SK-N-SH (cell line): ENCODE results near the gene DHRSX. TPM values are rescaled to one million over a fixed set of nuclear protein-coding genes. Genes with fewer than 3 reads are reported as not detected.

Source experiments
- CTCF ChIA-PET: fragments of 300-600, 350-600 bp; formaldehyde crosslinking; extraction: SDS; loops from one replicate; lab custom pipeline; 2021; lab: Yijun Ruan, JAX
- POLR2A ChIA-PET: fragments of 350-600 bp; sonication (Branson Sonifier 250); formaldehyde crosslinking; extraction: SDS; loops from one replicate; lab custom pipeline; 2020; ENCODE audit warnings: antibody characterized with exemption, inconsistent platforms; lab: Yijun Ruan, JAX
- DNase-seq: peaks from one replicate; pipeline ENCODE4 v3.0.0; 2012
- H2AFZ ChIP-seq: fragments of 200-600 bp; sonication (generic); 2 replicates; pipeline ENCODE4 v1.8.1; 2016; ENCODE audit warnings: antibody characterized with exemption, mild to moderate bottlenecking, low read depth
- H3F3A ChIP-seq: fragments of 200-600 bp; sonication (generic); replicated peaks from 2 replicates; pipeline ENCODE3; 2016; ENCODE audit warnings: antibody characterized with exemption, mild to moderate bottlenecking; ENCODE audit not compliant: insufficient read depth
- H3K27ac ChIP-seq, 2 experiments: fragments of 200-500 bp in 1 of 2; fragments of 200-600 bp in 1 of 2; sonication (Bioruptor generic) in 1 of 2; sonication (generic), shearing (Covaris generic) in 1 of 2; 2 replicates each; pipeline versions ENCODE4 v1.5.1 to v1.6.1; 2014 to 2016; ENCODE audit warnings: low read depth in 2 of 2, inconsistent platforms in 1 of 2, low read length in 1 of 2, mild to moderate bottlenecking in 1 of 2, mixed read lengths in 1 of 2
- H3K27me3 ChIP-seq: fragments of 200-600 bp; sonication (generic), shearing (Covaris generic); 2 replicates; pipeline ENCODE4 v1.6.1; 2016; ENCODE audit warnings: mixed run types; ENCODE audit not compliant: insufficient read depth
- H3K36me3 ChIP-seq, 2 experiments: fragments of 200-500 bp in 1 of 2; fragments of 200-600 bp in 1 of 2; sonication (Bioruptor generic) in 1 of 2; sonication (generic) in 1 of 2; replicated peaks in 1 of 2; 2 replicates each; pipeline versions ENCODE3 to v1.5.1; 2014 to 2016; ENCODE audit warnings: low read length in 1 of 2, mild to moderate bottlenecking in 1 of 2; ENCODE audit not compliant: insufficient read depth in 2 of 2, control insufficient read depth in 1 of 2
- H3K4me1 ChIP-seq, 2 experiments: fragments of 200-500 bp in 1 of 2; fragments of 200-600 bp in 1 of 2; sonication (Bioruptor generic) in 1 of 2; sonication (generic), shearing (Covaris generic) in 1 of 2; 2 replicates each; pipeline versions ENCODE4 v1.5.1 to v1.6.1; 2014 to 2016; ENCODE audit warnings: low read depth in 1 of 2, low read length in 1 of 2, mixed run types in 1 of 2; ENCODE audit not compliant: insufficient read depth in 2 of 2, control insufficient read depth in 1 of 2
- H3K4me2 ChIP-seq: fragments of 200-600 bp; sonication (generic), shearing (Covaris generic); 2 replicates; pipeline ENCODE4 v1.6.1; 2017; ENCODE audit warnings: mixed run types
- H3K4me3 ChIP-seq, 2 experiments: fragments of 200-500 bp in 1 of 2; fragments of 200-600 bp in 1 of 2; sonication (Bioruptor generic) in 1 of 2; sonication (generic), shearing (Covaris generic) in 1 of 2; 2 replicates each; pipeline versions ENCODE4 v1.5.1 to v1.8.1; 2014 to 2016; ENCODE audit warnings: low read depth in 2 of 2, inconsistent platforms in 1 of 2, low read length in 1 of 2, mild to moderate bottlenecking in 1 of 2, mixed read lengths in 1 of 2, moderate library complexity in 1 of 2
- H3K79me2 ChIP-seq: fragments of 200-600 bp; sonication (generic); 2 replicates; pipeline ENCODE4 v1.8.1; 2017; ENCODE audit warnings: mild to moderate bottlenecking; ENCODE audit not compliant: insufficient read depth
- H3K9ac ChIP-seq: fragments of 200-600 bp; sonication (generic); 2 replicates; pipeline ENCODE4 v1.6.1; 2017; ENCODE audit warnings: mixed run types
- H3K9me2 ChIP-seq: fragments of 200-600 bp; sonication (generic); 2 replicates; pipeline ENCODE4 v1.6.1; 2017; ENCODE audit warnings: mixed run types
- H3K9me3 ChIP-seq: fragments of 200-600 bp; sonication (generic); 2 replicates; pipeline ENCODE4 v1.6.1; 2017; ENCODE audit warnings: mixed run types, mild to moderate bottlenecking, moderate library complexity
- H4K20me1 ChIP-seq: fragments of 200-600 bp; sonication (generic); 2 replicates; pipeline ENCODE4 v1.6.1; 2017; ENCODE audit warnings: mild to moderate bottlenecking, mixed run types; ENCODE audit not compliant: insufficient read depth
- ELF1 ChIP-seq: IDR thresholded peaks from 2 replicates; pipeline ENCODE4 v1.4.0; 2012
- EZH2phosphoT487 ChIP-seq: fragments of 200-600 bp; sonication (generic); IDR thresholded peaks from 2 replicates; pipeline ENCODE4 v1.6.1; 2017; ENCODE audit warnings: low read depth, mixed run types, mild to moderate bottlenecking, antibody characterized with exemption, moderate library complexity, borderline replicate concordance
- FOXJ3 ChIP-seq: sonication (generic); formaldehyde crosslinking; IDR thresholded peaks from 2 replicates; pipeline ENCODE4 v1.5.1; 2020; ENCODE audit warnings: mild to moderate bottlenecking, missing genetic modification reagents
- GABPA ChIP-seq: IDR thresholded peaks from 2 replicates; pipeline ENCODE4 v1.4.0; 2012; ENCODE audit warnings: low read depth, mild to moderate bottlenecking
- JUND ChIP-seq: IDR thresholded peaks from 2 replicates; pipeline ENCODE4 v1.4.0; 2012
- MEF2A ChIP-seq: IDR thresholded peaks from 2 replicates; pipeline ENCODE4 v1.4.0; 2012; ENCODE audit warnings: low read depth, borderline replicate concordance
- NFIC ChIP-seq: IDR thresholded peaks from 2 replicates; pipeline ENCODE4 v1.4.0; 2012; ENCODE audit warnings: borderline replicate concordance
- POLR2AphosphoS5 ChIP-seq: IDR thresholded peaks from 2 replicates; pipeline ENCODE4 v1.6.1; 2012; ENCODE audit warnings: low read depth, low read length
- RCOR1 ChIP-seq: fragments of 150-350 bp; IDR thresholded peaks from 2 replicates; pipeline ENCODE4 v1.6.1; 2017; ENCODE audit warnings: antibody characterized with exemption, low read length
- RFX5 ChIP-seq: IDR thresholded peaks from 2 replicates; pipeline ENCODE4 v1.6.1; 2012; ENCODE audit warnings: mild to moderate bottlenecking, improper control_type of control experiment, low read length
- SIN3A ChIP-seq: IDR thresholded peaks from 2 replicates; pipeline ENCODE4 v1.6.1; 2012; ENCODE audit warnings: low read depth, mild to moderate bottlenecking, low read length, moderate library complexity, borderline replicate concordance
- TAF1 ChIP-seq: IDR thresholded peaks from 2 replicates; pipeline ENCODE4 v1.6.1; 2012; ENCODE audit warnings: low read depth, mild to moderate bottlenecking, low read length, moderate library complexity, borderline replicate concordance
- TCF12 ChIP-seq: IDR thresholded peaks from 2 replicates; pipeline ENCODE4 v1.4.0; 2012
- TEAD4 ChIP-seq: IDR thresholded peaks from 2 replicates; pipeline ENCODE4 v1.4.0; 2012; ENCODE audit warnings: mild to moderate bottlenecking, borderline replicate concordance; ENCODE audit not compliant: insufficient read depth
- WGBS: methylation state at CpG from one replicate; pipeline ENCODE4 v1.1.6; 2017; ENCODE audit warnings: low lambda C conversion rate; 5-methylcytosine and 5-hydroxymethylcytosine counted together
- polyA plus RNA-seq, 3 experiments: library from polyadenylated mRNA; depleted of rRNA; stranded (reverse); fragments of >200 nt; gene quantifications; 2 replicates each; pipeline ENCODE4 v1.2.3, GENCODE V29; 2012
- TF ChIP-seq, protein P1 (sequence below): IDR thresholded peaks from 2 replicates; pipeline ENCODE4; 2012
- TF ChIP-seq, protein P2 (sequence below): IDR thresholded peaks from 2 replicates; pipeline ENCODE4 v1.4.0; 2012; ENCODE audit warnings: low read depth, borderline replicate concordance
- TF ChIP-seq, protein P3 (sequence below): fragments of 150-350 bp; IDR thresholded peaks from 2 replicates; pipeline ENCODE4 v1.6.1; 2016; ENCODE audit warnings: mild to moderate bottlenecking, low read depth, low read length
- TF ChIP-seq, protein P4 (sequence below): fragments of 150-350 bp; IDR thresholded peaks from 2 replicates; pipeline ENCODE4 v1.6.1; 2017; ENCODE audit warnings: antibody characterized with exemption, low read length, low read depth, borderline replicate concordance

The DHRSX gene
- polyA plus RNA-seq, 1 of the 3 experiments (the other 2 are of a cell fraction): 34.3 TPM

DNA sequence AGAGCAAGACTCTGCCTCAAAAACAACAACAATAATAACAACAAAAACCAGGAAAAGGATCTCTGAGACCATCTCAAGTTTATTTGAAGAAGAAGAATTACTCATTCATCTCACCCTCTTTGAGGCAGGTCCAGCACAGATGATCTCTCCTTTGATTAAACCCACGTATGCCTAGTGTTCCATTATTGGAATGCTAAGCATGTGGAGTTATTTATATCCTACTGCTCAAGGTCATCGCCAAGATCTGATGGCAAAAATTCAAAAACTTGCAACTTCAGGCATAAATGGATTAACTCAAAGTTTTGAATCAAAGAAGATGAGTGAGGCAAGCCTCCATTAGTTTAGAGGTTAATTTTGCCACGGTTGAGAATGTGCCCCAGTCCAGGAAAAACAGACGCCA is 184.2 kb downstream of the DHRSX start:
- Histone ChIP-seq H3K36me3 (no peaks in the 10 kb centered on the region), H3K79me2 (no peaks in the 10 kb centered on the region), H4K20me1 (no peaks in the 10 kb centered on the region), H3K9ac (no peak overlapping the region), H2AFZ (no peak overlapping the region), H3K9me2 (no peaks in the 10 kb centered on the region), H3K4me2 (no peak overlapping the region), H3K4me3 (no peak overlapping the region), H3K9me3 (no peaks in the 10 kb centered on the region), H3F3A (no peaks in the 10 kb centered on the region), H3K27ac (no peak overlapping the region), H3K4me1 (peaks cover 0 to 7% of the 10 kb centered on the region in 2 experiments; a peak in 1 of 4 replicates), H3K27me3 (no peaks in the 10 kb centered on the region)
- DNase-seq: no peak
- ChIA-PET CTCF (no interaction called here), POLR2A (no interaction called here)
- WGBS: 36% methylated on average over 4 of the region's 4 CpGs
- TF ChIP-seq TCF12: no peak
- peak; percentile 66; the same call in 1 of the 2 replicates for TF ChIP-seq MEF2A
- TF ChIP-seq, protein P1, sequence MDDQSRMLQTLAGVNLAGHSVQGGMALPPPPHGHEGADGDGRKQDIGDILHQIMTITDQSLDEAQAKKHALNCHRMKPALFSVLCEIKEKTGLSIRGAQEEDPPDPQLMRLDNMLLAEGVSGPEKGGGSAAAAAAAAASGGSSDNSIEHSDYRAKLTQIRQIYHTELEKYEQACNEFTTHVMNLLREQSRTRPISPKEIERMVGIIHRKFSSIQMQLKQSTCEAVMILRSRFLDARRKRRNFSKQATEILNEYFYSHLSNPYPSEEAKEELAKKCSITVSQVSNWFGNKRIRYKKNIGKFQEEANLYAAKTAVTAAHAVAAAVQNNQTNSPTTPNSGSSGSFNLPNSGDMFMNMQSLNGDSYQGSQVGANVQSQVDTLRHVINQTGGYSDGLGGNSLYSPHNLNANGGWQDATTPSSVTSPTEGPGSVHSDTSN: no peak
- no peak for TF ChIP-seq POLR2AphosphoS5
- no peak for TF ChIP-seq EZH2phosphoT487
- TF ChIP-seq, protein P2, sequence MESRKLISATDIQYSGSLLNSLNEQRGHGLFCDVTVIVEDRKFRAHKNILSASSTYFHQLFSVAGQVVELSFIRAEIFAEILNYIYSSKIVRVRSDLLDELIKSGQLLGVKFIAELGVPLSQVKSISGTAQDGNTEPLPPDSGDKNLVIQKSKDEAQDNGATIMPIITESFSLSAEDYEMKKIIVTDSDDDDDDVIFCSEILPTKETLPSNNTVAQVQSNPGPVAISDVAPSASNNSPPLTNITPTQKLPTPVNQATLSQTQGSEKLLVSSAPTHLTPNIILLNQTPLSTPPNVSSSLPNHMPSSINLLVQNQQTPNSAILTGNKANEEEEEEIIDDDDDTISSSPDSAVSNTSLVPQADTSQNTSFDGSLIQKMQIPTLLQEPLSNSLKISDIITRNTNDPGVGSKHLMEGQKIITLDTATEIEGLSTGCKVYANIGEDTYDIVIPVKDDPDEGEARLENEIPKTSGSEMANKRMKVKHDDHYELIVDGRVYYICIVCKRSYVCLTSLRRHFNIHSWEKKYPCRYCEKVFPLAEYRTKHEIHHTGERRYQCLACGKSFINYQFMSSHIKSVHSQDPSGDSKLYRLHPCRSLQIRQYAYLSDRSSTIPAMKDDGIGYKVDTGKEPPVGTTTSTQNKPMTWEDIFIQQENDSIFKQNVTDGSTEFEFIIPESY: no peak
- no peak for TF ChIP-seq RCOR1
- no peak for TF ChIP-seq ELF1
- no peak for TF ChIP-seq FOXJ3 (CRISPR knock-in tag)
- TF ChIP-seq, protein P3, sequence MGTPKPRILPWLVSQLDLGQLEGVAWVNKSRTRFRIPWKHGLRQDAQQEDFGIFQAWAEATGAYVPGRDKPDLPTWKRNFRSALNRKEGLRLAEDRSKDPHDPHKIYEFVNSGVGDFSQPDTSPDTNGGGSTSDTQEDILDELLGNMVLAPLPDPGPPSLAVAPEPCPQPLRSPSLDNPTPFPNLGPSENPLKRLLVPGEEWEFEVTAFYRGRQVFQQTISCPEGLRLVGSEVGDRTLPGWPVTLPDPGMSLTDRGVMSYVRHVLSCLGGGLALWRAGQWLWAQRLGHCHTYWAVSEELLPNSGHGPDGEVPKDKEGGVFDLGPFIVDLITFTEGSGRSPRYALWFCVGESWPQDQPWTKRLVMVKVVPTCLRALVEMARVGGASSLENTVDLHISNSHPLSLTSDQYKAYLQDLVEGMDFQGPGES: no peak
- no peak for TF ChIP-seq SIN3A
- TF ChIP-seq TAF1: no peak
- no peak for TF ChIP-seq JUND
- peak; percentile 10; the same call in 1 of the 2 replicates for TF ChIP-seq NFIC
- TF ChIP-seq TEAD4: no peak

DNA sequence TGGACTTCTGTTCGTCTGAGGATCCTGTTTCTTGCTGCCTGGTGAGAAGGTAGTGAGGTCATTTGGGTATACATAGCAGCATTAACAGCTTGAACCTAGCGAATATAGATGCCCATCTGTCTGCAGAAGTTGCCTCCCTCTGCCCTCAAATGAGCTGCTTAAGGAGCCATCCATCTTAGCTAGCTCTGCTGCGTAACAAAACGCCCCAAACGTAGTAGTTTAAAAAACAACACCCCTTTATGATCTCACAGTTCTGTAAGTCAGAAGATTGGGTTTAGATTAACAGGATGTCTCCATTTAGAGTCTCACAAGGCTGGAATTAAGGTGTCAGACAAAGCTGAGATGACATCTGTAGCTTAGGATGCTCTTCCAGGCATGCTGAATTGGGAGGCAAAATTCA is 185.3 kb downstream of the DHRSX start:
- Histone ChIP-seq H3K9me3 (no peaks in the 10 kb centered on the region), H3K79me2 (no peaks in the 10 kb centered on the region), H3K9me2 (no peaks in the 10 kb centered on the region), H2AFZ (no peak overlapping the region), H3K27me3 (no peaks in the 10 kb centered on the region), H3K4me1 (no peaks in the 10 kb centered on the region; a peak in 1 of 4 replicates), H3K4me2 (no peak overlapping the region), H3F3A (no peaks in the 10 kb centered on the region), H3K27ac (no peak overlapping the region), H3K36me3 (no peaks in the 10 kb centered on the region), H3K4me3 (no peak overlapping the region), H3K9ac (no peak overlapping the region), H4K20me1 (no peaks in the 10 kb centered on the region)
- no peak for DNase-seq
- 80% methylated on average over 5 of the region's 5 CpGs for WGBS
- POLR2A ChIA-PET: no interaction called here
- TF ChIP-seq GABPA (no peak), ELF1 (no peak), MEF2A (no peak), RFX5 (no peak), RCOR1 (no peak), NFIC (no peak)
- TF ChIP-seq, protein P4, sequence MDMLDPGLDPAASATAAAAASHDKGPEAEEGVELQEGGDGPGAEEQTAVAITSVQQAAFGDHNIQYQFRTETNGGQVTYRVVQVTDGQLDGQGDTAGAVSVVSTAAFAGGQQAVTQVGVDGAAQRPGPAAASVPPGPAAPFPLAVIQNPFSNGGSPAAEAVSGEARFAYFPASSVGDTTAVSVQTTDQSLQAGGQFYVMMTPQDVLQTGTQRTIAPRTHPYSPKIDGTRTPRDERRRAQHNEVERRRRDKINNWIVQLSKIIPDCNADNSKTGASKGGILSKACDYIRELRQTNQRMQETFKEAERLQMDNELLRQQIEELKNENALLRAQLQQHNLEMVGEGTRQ: no peak
- TF ChIP-seq, protein P1: no peak
- TF ChIP-seq, protein P2: no peak
- CTCF ChIA-PET: no interaction called here
